ENCODE measurements around the gene TMEM62.

DNA sequence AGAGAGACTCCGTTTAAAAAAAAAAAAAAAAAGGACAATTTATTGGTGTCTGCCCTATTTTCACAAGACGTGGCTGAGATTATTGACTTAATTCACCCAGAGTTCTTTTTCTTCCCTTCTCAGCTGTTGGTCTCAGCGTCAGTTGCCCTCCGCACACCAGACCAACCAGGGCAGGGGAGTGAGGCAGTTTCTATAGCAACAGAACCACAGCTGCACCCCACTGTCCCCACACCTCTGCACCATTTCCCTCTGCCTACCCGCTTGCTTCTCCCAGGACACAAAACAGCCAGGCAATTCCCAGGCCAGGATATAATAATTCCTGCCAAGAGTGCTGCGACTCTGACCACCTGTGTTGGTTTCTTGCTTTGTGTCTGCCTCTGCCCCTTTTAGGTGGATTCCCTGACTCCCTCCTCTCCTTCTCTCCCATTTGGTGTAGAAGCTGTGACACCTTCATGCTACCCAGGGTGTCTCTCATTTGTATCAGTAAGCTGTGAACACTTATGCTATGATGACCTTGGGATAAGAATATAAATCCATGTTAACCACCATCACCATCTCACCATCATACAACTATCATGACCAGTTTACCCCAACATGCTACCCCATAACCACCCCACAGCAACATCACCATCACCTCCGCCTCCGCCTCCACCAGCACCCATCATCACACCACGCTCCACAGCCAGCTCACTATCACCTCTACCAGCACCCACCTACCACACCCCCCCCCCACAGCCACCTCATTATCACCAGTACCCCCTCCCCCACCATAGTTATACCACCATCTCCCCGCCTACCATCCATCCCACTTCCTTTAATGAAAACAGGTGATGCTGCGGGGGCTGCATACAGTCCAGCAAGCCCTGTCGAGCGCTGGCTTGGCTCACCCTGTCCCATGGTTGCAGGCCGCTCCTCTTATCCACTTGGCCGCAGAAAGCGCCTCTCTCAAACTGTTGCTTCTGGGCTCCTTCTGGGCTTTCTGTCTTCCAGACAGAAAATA lies 86.8 kb downstream of the TMEM62 start:
- TF ChIP-seq CTCF (IDR thresholded peaks at IDR 0.05; ENCODE audit: low read depth, low read length) = no peak
- TF ChIP-seq POLR2A (IDR thresholded peaks at IDR 0.05; ENCODE audit: extremely low read depth, insufficient read length) = no peak
- TF ChIP-seq MAX (IDR thresholded peaks at IDR 0.05; ENCODE audit: low read depth, low read length) = no peak
- TF ChIP-seq MYC (IDR thresholded peaks at IDR 0.05; ENCODE audit: low read depth, low read length) = no peak

Measured in NB4 (cell line).